NCI-H524 treated with DMSO at 0.1 percent for 48 hours (cell line): Measurements from ENCODE around the gene ABCD1.
"Not testable (repeated sequence)": the region's sequence is repeated elsewhere in the genome, so short reads cannot be mapped to it uniquely, and the experiment has no call there.

ENCODE experiments used
- DNase-seq: peaks from one replicate; lab custom pipeline; 2025; lab: John Stamatoyannopoulos, UW

The ABCD1 gene

GRCh38 chrX:153724252-153725038 is at the start of gene ABCD1, which contains the start of gene BCAP31:
TSS of gene ABCD1 (plus strand) at chrX:153724856. CDS start at chrX:153725267, 411 bp downstream.
TSS of gene BCAP31 (minus strand) at chrX:153724387. CDS start at chrX:153723244, 1,143 bp downstream.
- peak; percentile 10 for DNase-seq

- DNase-seq: no peak
These were observed 43.5 kb upstream of the ABCD1 start for GRCh38 chrX:153681175-153681574.

GRCh38 chrX:153683486-153683885 is 41.2 kb upstream of the ABCD1 start:
- not testable (repeated sequence) for DNase-seq

- no peak for DNase-seq
These were observed 40.0 kb upstream of the ABCD1 start for GRCh38 chrX:153684467-153685155.

GRCh38 chrX:153685156-153685536 is 39.5 kb upstream of the ABCD1 start:
- no peak for DNase-seq

- DNase-seq: no peak
These were observed 38.6 kb upstream of the ABCD1 start for GRCh38 chrX:153685751-153686696.

GRCh38 chrX:153686711-153687110 is 37.9 kb upstream of the ABCD1 start:
- DNase-seq: no peak

GRCh38 chrX:153687121-153688039 is 37.3 kb upstream of the ABCD1 start, which contains the start of gene SLC6A8:
TSS of gene SLC6A8 (plus strand) at chrX:153687926. CDS start at chrX:153688575, 649 bp downstream.
- no peak for DNase-seq

GRCh38 chrX:153688071-153688470 is 36.6 kb upstream of the ABCD1 start:
- DNase-seq: no peak

GRCh38 chrX:153688506-153688905 is 36.1 kb upstream of the ABCD1 start:
- DNase-seq: no peak

GRCh38 chrX:153688911-153689590 is 35.6 kb upstream of the ABCD1 start:
- no peak for DNase-seq

GRCh38 chrX:153689654-153690465 is 34.8 kb upstream of the ABCD1 start:
- no peak for DNase-seq

- no peak for DNase-seq
These were observed 34.2 kb upstream of the ABCD1 start for GRCh38 chrX:153690466-153690865.

GRCh38 chrX:153691032-153691827 is 33.4 kb upstream of the ABCD1 start:
- not testable (repeated sequence) for DNase-seq

GRCh38 chrX:153692003-153692402 is 32.7 kb upstream of the ABCD1 start:
- no peak for DNase-seq

GRCh38 chrX:153692611-153693156 is 32.0 kb upstream of the ABCD1 start:
- no peak for DNase-seq

GRCh38 chrX:153693216-153694086 is 31.2 kb upstream of the ABCD1 start:
- DNase-seq: no peak
